ENCODE measurements around the gene TREML4. TPM values are rescaled to one million over a fixed set of nuclear protein-coding genes. Genes with fewer than 3 reads are reported as not detected.

TREML4 gene
- total RNA-seq: under 1 TPM in 2 of 6 experiments, not detected in 4; 0.10 to 0.12 TPM
- long read RNA-seq: 0 reads

- intact Hi-C loops (cut with DNase I): no loop called here
- WGBS (ENCODE audit: insufficient coverage, low coverage, low lambda C conversion rate, missing lambda C conversion rate): 46% methylated on average over 4 of the region's 5 CpGs
These were observed at the start of gene TREML4 for GRCh38 chr6:41228096-41228495. Gene TREML4 (plus strand): TSS chr6:41228349. CDS start chr6:41228428, 79 bp downstream.

GRCh38 chr6:41179163-41179562 is 49.0 kb upstream of the TREML4 start:
- no peaks in the 10 kb centered on the region for H3K4me1 ChIP-seq
- no peak for ATAC-seq
- no peak overlapping the region for H3K27ac ChIP-seq
- intact Hi-C loops (cut with DNase I): no loop called here
- TF ChIP-seq POLR2A (IDR thresholded peaks at IDR 0.05) (no peak), CTCF (IDR thresholded peaks at IDR 0.05) (no peak)
- no peak overlapping the region for H3K4me3 ChIP-seq
- whole genome bisulfite sequencing (ENCODE audit: insufficient coverage, low coverage, low lambda C conversion rate, missing lambda C conversion rate): 35% methylated on average over 2 of the region's 4 CpGs
- no peaks in the 10 kb centered on the region for H3K36me3 ChIP-seq
- no peaks in the 10 kb centered on the region for H3K27me3 ChIP-seq
- H3K9me3 ChIP-seq: no peaks in the 10 kb centered on the region
- no peak for DNase-seq

More at GRCh38 chr6:41228096-41228495, at the start of gene TREML4:
- Histone ChIP-seq H3K4me3 (no peak within 1 kb of the TSS), H3K9me3 (no peaks in the 10 kb centered on the region), H3K27ac (no peak within 1 kb of the TSS), H3K27me3 (no peaks in the 10 kb centered on the region), H3K4me1 (no peaks in the 10 kb centered on the region), H3K36me3 (no peaks in the 10 kb centered on the region)
- DNase-seq (no peak), ATAC-seq (peak in 1 of 4 donors; percentile 40)
- TF ChIP-seq POLR2A (IDR thresholded peaks at IDR 0.05): no peak
- no peak for TF ChIP-seq CTCF (IDR thresholded peaks at IDR 0.05)

- intact Hi-C loops (cut with DNase I): no loop called here
- no peak for DNase-seq
These were observed 46.6 kb upstream of the TREML4 start for GRCh38 chr6:41181566-41181965.

GRCh38 chr6:41182069-41183034 is 45.8 kb upstream of the TREML4 start:
- ATAC-seq (peak; percentile 77 to 87 (median 82)), DNase-seq (no peak)
- intact Hi-C loops (cut with DNase I): no loop called here
- TF ChIP-seq POLR2A (IDR thresholded peaks at IDR 0.05) (no peak), CTCF (IDR thresholded peaks at IDR 0.05) (peak; percentile 43 to 65 (median 59))
- Histone ChIP-seq H3K27me3 (no peaks in the 10 kb centered on the region), H3K36me3 (no peaks in the 10 kb centered on the region), H3K27ac (no peak overlapping the region), H3K9me3 (no peaks in the 10 kb centered on the region), H3K4me3 (no peak overlapping the region), H3K4me1 (no peaks in the 10 kb centered on the region)
- 64% methylated on average over 4 of the region's 4 CpGs for WGBS (ENCODE audit: insufficient coverage, low coverage, low lambda C conversion rate, missing lambda C conversion rate)

More at GRCh38 chr6:41181566-41181965, 46.6 kb upstream of the TREML4 start:
- ATAC-seq: no peak
- H3K27ac ChIP-seq: no peak overlapping the region
- TF ChIP-seq POLR2A (IDR thresholded peaks at IDR 0.05) (no peak), CTCF (IDR thresholded peaks at IDR 0.05) (no peak)
- no CpG with 5 or more reads among the region's 1 CpG for WGBS (ENCODE audit: insufficient coverage, low coverage, low lambda C conversion rate, missing lambda C conversion rate)
- H3K4me1 ChIP-seq: no peaks in the 10 kb centered on the region
- no peaks in the 10 kb centered on the region for H3K27me3 ChIP-seq
- H3K9me3 ChIP-seq: no peaks in the 10 kb centered on the region
- no peak overlapping the region for H3K4me3 ChIP-seq
- no peaks in the 10 kb centered on the region for H3K36me3 ChIP-seq
